Stimulated activated CD8-positive, alpha-beta memory T cell treated with anti-CD3 and anti-CD28 coated beads, Interleukin-15, amount 100 ng/mL, for 48 hours (primary cell): ENCODE data around the gene ATF6B.
"Not testable (repeated sequence)": the region's sequence is repeated elsewhere in the genome, so short reads cannot be mapped to it uniquely, and the experiment has no call there.

ENCODE experiments used
- DNase-seq, 2 donors: peaks; one replicate each; pipeline ENCODE4 v3.0.0-alpha.2; 2020; ENCODE audit warnings: low read depth in 2 of 2

Gene ATF6B

GRCh38 chr6:32107406-32107805 lies 20.6 kb downstream of the ATF6B start:
- no peak for DNase-seq

- no peak for DNase-seq
Observed at GRCh38 chr6:32105433-32105832, 22.6 kb downstream of the ATF6B start.

DNA sequence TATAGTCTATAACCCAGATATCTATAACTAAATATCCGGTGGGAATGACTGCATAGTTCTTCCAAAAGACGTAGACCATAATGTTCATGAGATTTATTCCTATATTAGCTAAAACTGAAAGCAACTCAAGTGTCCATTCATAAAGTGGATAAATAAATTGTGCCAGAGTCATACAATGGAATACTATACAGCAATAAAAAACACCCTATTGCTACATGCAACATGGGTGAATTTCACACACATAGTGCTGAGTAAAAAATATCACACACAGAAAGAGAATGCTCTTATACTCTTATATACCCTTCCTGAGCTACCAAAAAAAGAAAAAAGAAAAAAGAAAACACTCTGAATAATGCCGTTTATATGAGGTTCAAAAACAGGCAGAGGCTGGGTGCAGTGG lies 25.8 kb downstream of the ATF6B start:
- no peak for DNase-seq

GRCh38 chr6:32100251-32100650 lies 27.8 kb downstream of the ATF6B start:
- not testable (repeated sequence) for DNase-seq

DNA sequence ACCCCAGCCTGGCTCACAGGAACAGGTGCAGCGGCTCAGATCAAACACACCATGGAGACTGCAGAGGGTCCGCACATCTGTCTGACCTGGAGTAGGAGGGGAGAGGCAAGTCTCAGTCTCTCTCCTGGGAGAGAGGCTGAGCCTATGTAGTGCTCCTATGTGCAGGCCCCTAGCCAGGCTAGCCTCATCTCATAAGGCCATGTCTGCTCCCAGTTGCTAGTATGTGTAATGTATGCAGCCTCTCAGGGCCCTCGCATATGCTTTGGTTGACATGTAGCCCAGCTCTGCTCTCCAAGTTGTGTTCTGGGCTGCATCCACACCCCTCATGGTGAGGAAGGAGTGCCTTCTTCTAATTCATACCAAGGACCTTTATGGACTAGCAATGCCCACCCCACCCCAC lies 30.7 kb downstream of the ATF6B start:
- no peak for DNase-seq

DNA sequence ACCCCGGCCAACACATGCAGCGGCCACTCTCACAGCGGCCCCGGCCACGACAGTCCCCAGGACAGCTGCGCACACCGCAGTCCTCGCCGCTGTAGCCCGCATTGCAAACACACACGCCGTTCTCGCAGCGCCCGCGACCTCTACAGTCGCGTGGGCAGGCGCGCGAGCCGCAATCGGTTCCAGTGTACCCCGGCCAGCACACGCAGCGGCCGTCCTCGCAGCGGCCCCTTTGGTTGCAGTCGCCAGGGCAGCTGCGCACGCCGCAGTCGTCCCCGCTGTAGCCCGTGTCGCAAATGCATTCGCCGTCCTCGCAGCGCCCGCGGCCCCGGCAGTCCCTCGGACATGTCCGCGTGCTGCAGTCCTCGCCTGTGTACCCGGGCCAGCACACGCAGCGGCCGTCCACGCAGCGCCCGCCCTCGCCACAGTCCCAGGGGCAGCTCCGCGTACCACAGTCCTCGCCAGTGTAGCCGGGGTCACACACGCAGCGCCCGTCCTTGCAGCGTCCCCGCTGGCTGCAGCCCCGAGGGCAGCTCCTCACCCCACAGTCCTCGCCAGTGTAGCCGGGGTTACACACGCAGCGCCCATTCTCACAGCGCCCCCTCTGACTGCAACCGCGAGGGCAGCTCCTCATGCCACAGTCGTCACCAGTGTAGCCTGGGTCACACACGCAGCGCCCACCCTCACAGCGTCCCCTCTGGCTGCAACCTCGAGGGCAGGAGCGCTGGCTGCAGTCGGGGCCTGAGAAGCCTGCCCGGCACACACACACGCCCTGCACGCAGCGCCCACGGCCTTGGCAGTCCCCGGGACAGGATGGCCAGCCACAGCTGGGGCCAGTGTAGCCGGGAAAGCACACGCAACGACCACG lies 31.4 kb downstream of the ATF6B start:
- DNase-seq, result no peak

DNA sequence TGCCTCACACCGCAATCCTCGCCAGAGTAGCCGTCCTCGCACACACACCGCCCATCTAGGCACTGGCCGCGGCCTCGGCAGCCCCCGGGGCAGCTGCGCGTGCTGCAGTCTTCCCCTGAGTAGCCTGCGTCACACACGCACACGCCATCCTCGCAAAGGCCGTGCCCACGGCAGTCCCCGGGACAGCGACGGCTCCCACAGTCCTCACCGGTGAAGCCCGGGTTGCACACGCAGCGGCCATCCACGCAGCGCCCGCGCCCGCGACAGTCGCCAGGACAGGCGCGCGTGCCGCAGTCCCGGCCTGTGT lies 32.0 kb downstream of the ATF6B start:
- DNase-seq, result no peak

GRCh38 chr6:32095338-32096086 lies 32.5 kb downstream of the ATF6B start:
- no peak for DNase-seq

DNA sequence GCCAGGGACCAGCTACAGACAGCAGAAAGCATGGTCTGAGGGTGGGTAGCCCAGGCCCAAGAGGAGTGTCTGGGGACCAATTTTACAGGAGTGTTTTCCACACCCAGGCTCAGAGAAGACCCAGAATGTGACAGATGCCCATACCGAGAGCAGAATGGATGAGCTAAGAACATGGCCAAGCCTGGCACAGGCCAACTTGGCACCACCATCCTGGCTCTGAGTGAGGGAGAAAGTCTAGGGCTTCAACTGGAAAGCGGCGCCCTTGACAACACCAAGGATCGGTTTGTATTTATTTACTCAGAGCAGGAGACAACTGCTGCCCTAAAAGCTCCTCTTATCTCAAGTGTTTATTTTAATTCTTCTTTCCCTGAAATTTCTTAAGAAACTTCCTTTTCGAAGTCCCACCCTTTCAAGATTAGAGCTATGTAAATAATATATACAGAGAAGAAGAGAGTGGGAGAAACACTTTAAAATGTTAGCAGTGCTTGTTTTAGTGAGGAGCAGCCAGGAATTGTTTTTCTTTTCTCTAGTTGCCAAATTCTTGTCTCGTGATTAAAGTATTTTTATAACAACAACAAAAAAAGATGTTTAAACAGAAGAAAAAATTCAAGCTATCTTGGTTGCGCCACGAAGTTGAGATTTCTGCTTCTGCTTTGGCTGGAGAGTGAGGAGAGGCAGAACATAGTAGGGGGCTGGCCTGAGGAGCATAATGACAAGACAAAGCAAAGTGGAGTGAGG lies 35.1 kb downstream of the ATF6B start:
- DNase-seq, result no peak

GRCh38 chr6:32089082-32089828 lies 38.8 kb downstream of the ATF6B start:
- no peak for DNase-seq

DNA sequence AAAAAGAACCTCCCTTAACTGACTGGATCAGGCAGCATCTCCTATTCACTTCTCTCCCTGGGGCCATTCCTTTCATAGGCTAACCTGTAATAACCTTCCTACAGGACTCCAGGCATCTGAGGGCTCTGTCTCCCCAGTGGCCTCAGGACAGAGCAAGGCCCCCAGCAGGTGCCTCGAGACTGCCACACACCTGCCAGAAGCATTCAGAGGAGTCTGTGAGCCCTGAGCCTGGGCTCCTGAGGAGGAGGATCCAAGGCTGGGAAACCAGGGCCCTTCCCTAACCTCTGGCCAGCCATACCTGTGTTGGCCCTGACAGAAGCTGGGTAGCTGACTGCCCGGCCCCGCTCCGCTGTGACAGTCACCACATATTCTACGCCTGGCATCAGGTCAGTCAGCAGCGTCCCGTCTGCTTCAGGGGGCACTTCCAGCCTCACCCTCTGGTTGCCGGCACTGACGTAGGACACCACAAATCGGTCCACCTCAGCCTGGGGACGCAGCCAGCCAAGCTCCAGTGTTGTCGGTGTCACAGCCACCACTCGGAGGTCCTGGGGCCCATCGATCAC lies 39.5 kb downstream of the ATF6B start:
- DNase-seq, result no peak

GRCh38 chr6:32087574-32088486 lies 40.2 kb downstream of the ATF6B start:
- DNase-seq, result peak; percentile 55 to 63

DNA sequence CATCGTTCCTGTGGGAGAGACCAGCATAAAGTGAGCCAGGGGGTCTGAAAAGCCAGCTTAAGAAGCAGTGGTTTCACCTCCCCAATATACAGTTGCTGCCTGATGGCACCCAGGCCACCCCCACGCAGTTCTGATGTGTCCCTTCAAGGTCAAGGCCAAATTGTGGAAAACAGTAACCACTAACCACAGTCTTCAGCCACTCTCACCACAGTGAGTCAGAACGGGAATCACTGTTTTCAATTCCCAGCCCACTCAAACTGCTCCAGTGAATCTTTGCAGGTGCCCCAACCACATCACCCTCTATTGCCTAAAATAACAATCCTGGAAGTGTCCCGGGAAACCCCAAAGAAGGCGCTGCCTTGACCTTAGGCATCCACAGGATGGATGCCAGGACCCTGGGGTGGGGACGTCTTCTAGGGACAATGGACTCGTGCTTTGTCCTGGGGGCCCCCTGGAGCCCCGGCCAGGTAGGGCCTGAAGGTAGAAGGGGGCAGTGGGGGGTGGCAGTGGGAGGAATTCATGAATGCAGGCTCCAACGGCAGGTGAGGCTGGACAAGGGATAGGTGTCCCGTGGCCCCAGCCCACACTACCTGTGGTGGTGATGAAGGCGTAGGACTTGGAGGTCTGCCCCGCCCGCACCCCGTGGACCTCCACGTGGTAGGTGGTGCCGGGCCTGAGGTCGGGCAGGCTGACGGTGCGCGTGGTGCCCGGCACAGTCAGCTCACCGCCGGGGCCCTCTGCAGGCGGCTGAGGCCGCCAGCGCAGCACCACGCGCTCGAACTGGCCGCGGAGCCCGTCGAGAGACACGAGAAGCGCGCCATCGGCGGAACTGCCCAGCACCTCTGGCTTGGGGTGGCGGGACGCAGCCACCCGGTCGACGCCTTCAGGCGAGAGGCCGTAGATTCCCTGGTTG lies 41.1 kb downstream of the ATF6B start:
- DNase-seq, result peak; percentile 28 to 49

- DNase-seq, result no peak
Observed at GRCh38 chr6:32085759-32086459, 42.1 kb downstream of the ATF6B start.

GRCh38 chr6:32084780-32085179 lies 43.3 kb downstream of the ATF6B start:
- DNase-seq, result no peak

DNA sequence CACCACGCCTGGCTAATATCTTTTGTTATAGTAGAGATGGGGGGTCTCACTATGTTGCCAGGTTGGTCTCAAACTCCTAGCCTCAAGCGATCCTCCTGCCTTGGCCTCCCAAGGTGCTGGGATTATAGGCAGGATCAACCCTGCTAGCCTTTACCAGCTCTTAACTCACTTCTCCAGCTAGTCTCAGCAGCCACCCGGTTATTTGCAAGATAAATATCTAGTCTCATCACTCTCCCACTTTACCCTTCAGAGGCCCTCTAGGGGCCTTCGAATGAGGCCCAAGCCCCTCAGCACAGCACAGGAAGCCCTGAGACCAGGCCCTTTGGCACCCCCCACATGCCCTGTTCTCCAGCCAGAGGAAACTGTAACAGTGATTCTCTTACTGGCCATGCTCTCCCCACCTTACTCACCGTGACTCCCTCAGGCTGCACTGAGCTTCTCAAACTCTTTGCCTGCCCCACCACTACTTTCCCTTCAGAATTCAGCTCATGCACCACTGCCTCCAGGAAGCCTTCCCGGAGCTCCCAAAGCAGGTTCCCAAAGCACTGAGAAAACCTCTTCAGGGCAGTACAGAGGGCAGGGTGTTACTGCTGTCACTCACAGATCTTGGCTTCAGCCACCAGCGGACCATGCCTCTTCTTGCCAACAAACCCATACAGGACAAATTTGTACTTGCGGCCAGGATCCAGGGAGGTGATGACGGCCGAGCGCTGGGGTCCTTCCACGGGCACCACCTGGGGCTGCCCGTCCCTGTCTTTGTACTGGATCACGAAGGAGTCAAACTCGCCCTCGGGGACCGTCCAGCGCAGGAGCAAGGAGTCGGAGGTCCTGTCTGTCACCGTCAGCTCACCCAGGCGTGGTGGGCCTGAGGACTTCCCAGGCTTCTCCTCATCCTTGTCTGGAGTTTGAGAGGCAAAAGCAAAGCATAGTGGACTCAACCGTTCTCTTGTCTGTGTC lies 44.0 kb downstream of the ATF6B start:
- DNase-seq, result no peak

- no peak for DNase-seq
Observed at GRCh38 chr6:32082935-32083334, 45.1 kb downstream of the ATF6B start.

DNA sequence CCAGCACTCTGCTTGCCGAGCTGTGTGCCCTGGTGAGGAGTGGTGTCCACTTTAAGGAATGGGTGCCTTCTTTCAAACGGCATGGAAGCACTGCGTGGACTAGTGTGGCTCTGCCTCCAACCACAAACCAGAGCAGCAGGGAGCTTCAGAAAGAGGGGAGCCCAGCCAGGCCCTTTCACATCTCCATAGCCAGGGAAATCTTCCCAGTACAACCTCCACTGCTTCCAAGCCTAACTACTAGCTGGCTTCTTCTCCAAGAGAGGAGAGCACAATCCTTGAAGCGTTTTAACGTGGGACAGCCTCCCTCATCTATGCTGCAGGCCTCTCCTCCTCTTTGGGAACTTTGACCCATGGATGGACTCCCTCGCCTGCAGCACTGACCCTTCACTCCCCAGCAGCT lies 45.6 kb downstream of the ATF6B start:
- no peak for DNase-seq
